Activated CD4-positive, alpha-beta T cell treated with anti-CD3 and anti-CD28 coated beads, Interleukin-2, Interleukin-6, amounts not matched to agents 100 ng/mL and 50 ng/mL, durations not matched to agents 16 hours and 8 hours (primary cell): Measurements from ENCODE around the gene GEN1.

ENCODE experiments used
- DNase-seq: peaks from one replicate; pipeline ENCODE4 v3.0.0-alpha.2; 2020

Gene GEN1

DNA sequence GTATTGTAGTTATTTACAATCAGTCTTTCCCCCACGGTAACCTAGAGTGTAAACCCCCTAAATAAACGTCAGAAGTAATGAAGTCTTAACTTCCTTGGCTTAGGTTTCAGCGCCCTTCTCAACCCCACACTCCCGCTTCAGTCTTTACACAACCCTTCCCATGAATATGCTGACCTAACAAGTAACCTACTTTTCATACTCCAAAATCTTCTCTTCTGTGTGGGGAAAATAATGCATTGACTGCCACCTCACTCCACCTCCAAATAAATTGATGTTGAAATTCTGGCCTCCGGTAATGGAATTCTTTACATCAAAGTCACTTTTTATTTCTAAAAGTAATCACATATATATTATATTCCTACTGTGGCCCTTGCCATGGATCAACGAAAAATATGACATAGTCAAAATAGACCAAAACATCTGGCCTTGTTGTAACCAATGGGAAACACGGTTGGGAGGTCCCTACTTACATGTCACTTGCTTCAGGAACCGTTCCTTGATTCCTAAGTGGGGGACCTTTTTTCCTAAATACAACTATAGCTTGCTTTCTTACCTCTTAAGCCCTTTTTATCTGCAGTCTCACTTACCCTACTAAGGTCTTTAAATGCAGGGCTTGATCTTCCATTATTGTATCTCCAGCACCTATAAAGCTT is 961 bp downstream of the GEN1 start:
- DNase-seq, result no peak

DNA sequence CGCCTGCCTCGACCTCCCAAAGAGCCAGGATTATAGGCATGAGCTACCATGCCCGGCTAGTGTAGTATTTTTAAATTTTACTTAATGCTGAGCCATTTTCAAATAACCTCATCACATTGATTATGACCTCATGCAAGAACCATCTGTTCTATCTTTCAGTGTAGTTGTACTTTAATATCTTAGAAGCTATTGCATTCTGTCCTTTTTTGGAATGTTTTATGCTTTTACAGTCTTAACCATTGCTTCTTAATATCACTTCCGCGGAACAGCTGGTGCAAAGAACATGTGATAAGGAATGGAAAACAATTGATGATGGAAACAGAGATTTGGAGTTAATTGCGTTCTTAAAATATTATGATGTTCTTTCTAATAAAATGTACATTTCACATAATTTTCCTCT is 2.7 kb downstream of the GEN1 start:
- no peak for DNase-seq

DNA sequence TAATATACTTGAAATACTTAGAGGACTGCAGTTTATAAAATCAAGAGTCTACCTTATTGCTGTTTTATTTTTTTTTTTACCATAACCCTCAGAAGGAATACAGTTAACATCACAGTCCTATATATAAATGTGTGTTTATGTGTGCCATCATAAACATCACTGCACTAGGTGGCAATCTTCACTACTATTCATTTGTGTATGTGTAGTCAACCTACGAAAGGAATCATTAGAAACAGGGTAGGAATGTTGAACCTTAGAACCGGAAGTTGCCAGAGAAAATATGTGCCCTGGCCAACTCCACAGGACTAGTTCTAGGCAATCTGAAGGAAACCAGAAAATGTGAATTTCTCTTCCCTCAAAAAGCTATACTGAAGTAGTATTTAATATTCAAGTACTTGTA is 3.4 kb downstream of the GEN1 start:
- no peak for DNase-seq

DNA sequence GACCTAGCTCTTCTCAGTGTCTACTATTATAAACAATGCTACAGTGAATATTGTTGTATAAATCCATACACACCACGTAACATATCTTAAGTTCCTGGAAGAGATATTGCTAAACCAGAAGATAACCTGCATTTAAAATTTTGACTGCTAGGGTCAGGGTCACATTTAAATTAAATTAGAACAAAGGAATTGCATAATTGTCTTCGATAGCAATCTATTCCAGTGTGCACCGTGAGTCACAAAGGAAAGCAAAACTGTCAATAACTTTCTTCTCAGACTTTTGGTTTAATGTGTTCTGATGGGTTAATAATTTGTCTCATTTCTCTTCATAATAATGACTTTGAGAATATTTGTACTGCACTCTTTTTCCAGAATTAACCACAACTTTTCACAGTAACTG is 4.2 kb downstream of the GEN1 start:
- DNase-seq, result no peak

DNA sequence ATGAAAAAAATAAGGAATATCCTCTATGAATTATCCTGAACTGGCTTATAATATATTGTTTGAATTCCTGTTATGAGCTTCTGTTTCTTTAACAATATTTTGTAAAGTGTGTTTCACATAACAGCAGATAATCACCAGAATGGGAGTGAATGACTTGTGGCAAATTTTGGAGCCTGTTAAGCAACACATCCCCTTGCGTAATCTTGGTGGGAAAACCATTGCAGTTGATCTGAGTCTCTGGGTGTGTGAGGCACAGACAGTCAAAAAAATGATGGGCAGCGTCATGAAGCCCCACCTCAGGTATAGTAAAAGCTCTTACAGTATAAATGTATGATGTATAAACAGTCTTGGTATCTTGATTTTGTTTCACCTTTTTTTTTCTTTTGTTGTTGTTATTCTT is 5.9 kb downstream of the GEN1 start:
- DNase-seq, result no peak

DNA sequence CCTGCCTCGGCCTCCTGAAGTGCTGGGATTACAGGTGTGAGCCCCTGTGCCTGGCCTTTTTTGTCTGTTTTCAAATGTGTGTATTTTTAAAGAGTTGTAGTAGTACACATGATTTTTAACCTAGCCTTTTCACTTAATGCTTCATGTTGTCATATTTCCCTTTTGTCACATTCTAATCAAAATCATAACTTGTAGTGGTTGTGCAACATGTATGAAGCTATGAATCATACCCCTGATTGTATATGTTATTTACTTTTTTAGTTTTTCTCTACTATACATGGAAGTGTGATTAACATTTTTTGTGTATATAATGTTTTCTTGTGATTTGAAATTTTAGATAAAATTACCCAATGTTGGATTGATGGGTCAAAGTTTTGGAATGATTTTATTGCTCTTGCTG is 8.5 kb downstream of the GEN1 start:
- no peak for DNase-seq

DNA sequence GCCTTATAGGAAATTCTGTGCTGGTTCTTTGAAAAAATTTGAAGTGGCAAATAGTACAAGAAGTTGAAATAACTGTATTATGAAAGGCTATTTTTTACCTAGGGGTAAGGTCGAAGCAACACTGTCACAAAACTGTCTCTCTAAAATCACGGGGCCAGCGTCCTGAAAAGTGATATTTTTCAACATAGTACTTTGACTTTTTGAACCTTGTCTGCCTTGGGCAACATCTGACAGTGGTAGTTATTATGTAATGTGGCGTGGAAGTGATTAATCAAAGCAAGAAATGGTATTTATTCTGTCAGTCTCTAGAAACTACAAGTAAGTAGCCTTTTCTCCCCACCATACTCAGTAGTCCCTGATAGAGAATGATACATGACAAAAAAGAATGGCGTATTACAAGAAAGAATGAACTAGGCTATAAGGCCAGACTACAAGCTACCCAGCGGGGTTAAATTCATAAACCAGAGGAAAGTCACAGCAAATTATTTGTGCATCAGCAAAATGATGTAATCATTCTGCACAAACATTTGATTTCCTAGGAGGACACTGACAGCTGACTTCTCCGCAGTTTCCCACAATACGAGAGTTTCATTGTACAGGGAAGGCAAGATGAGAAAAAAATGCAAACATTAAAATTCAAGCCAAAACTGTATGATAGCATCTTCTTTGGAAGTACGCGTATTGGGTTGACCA is 9.8 kb downstream of the GEN1 start:
- DNase-seq, result no peak

DNA sequence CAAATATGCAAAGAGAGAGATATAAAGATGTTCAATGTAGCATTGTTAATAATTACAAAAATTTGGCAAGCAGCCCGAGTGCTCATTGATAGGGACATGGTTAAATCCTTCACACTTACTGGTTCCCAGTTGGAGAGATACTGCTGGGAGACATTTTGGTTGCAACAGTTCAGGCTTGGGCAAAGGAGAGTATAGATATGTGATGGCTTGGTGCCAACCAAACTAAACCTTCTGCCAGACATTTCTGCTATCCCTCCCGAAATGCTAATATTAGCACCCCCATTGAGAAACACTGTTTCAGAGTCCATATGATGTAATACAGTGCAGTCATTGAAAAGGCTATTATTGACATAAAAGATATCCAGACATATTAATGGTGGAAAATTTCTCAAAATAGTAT is 11.5 kb downstream of the GEN1 start:
- no peak for DNase-seq

DNA sequence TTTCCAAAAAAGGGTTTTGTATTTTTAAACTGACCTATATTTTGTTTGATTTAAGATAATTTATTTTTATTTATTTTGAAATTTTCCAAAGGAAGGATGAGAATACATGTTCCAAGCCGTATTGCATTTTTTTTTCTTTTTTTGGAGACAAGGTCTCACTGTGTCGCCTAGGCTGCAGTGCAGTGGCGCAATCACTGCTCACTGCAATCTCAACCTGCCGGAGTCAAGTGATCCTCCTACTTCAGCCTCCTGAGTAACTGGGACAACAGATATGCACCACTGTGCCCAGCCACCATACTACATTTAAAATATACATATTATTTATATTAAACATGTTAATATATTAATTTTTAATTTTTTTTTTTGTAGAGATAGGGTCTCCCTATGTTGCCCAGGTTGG is 15.0 kb downstream of the GEN1 start:
- no peak for DNase-seq

DNA sequence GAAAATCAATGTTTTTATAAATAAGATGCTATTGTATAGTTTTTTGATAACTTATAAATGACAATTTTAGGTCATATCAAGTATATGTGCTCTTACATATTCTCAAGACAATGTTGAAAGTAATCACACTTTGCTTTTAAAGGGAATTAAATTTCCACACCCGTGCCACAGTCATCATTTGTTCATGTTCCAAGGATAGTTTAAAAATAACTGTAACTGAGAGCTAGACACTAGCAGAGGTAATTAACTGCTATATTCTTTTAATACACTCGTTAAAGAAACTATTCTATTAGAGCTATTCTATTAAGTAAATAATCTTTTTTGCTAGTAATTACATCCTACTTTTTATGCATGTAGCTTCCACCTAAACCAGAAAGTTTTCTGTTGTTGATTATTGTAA is 18.0 kb downstream of the GEN1 start:
- DNase-seq, result no peak

DNA sequence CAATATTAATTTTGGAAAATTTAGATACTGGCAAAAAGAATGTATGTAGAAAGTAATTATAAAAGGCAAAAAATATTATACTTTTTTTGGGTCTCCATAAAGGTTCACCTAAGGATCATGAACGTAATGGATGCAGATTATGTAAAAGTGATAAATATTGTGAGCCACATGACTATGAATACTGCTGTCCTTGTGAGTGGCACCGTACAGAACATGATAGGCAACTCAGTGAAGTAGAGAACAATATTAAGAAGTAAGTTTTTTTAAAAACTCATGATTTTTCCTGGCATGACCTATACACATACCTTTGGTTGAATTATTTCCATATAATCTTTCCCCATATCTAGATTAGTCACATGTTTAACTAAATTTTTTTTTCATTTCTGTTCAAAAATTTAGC is 18.6 kb downstream of the GEN1 start:
- DNase-seq, result no peak

DNA sequence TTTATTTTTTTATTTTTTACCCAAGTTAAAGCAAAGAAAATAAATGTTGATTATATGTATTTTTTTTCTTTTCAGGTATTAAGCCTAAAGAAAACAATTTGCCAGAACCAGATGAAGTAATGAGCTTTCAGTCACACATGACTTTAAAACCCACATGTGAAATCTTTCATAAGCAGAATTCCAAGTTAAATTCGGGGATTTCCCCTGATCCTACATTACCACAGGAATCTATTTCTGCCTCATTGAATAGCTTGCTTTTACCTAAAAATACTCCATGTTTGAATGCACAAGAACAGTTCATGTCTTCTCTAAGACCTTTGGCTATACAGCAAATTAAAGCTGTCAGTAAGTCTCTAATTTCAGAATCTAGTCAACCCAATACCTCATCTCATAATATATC is 26.6 kb downstream of the GEN1 start:
- no peak for DNase-seq

DNA sequence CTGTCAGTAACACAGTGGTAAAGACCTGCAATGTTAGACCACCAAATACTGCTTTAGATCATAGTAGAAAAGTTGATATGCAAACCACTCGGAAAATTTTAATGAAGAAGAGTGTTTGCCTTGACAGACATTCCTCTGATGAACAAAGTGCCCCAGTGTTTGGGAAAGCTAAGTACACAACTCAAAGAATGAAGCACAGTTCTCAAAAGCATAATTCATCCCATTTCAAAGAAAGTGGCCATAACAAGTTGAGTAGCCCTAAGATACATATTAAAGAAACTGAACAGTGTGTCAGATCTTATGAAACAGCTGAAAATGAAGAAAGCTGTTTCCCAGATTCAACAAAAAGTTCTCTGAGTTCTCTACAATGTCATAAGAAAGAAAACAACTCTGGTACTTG is 27.5 kb downstream of the GEN1 start:
- DNase-seq, result no peak

DNA sequence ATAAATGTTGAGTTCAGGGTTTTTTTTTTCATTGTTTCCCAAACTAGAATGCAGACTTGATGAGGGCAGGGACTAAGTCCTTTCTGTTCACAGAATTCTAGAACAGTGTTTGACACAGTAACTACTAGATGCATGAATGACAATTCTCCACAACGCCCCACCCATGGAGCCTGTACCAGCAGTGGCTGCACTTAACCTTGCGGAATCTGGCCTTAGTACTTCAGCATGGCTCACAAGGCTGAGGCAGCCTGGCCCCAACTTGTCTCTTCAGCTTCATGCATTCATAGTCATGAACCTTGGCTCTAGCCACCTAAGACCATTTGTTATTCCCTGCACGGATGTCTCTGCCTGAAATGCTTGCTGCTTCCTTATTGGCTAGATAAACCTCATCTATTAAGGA is 32.8 kb downstream of the GEN1 start:
- DNase-seq, result no peak

DNA sequence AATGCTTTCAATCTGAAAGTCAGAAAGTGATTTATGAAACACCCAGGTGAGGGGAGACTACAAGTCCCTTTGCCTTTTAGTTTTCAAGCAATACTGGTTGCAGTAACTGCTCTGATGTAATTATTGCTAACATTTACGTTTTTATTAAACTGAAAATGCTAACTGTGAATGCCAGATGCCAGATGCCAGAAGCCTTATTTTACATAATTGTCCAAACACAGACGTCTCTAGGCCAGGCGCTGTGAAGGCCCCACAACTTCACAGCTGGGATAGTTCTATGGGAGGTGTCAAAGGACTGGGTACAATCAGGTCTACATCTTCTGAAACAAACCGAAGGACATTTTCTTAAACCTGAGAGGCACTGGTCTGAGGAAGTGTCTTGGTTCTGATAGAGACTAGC is 34.8 kb downstream of the GEN1 start:
- DNase-seq, result no peak

DNA sequence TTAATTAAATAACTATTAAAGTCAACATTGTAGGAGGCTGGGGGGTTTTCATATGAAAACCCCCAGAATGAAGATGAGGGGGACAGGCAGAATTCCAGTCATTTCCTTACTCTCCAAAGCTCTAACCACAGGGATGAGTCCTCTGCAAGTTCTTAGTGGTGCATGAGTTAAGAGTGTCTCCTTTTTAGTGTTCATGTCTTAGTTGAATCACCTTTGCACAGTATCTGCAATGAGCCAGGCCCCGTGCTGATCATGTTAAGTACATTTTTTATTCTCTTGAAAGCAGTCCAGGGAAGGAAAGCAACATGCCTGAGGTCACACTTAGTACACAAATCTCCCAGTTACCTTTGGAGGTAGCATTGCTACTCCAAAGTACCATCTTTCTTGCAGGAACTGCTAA is 36.6 kb downstream of the GEN1 start:
- peak; percentile 41 for DNase-seq

DNA sequence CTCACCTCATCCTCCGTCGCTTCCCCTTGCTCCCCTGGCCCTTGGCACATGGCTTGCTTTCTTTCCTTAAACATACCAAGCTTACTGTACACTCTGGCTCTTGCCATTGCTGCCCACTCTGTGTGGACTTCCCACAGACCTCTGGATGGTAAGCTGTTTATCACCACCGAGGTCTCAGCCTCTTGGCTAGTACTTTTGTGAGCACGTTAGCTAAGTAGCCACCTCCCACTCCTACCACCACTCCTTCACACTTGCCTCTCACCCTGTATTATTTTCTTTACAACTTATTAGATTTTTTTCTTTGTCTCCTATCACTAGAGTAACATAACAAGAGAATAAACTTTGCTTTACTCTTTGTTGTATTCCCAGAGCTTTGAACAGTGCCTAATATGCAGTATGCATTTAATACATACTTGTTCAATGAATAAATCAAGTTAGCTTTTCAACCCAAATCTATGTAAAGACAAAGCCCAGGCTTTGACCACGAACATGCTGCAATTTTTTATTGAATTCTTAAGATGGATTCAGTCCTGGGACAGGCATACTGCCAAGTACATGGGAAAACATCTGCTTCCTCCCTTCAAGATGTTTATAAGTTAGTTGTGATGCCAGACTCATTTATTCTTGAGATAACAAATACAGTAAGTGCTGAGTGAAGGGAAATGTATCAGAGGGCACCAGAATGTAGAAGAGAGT is 37.3 kb downstream of the GEN1 start:
- no peak for DNase-seq

DNA sequence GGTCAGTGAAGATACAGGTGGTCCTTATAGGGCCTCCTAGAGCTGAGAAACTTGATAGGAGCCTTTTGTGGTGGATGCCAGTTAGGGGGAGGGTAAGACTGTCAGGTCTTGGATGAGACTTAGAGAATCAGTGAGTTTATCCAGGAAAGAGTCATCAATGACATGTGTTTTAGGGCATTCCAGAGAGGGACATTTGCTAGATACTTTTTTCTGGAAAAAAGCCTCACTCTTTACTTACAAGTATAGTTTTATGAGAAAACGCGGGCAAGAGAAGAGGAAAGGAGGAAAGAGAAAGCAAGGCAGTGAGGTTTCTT is 37.8 kb downstream of the GEN1 start:
- DNase-seq, result no peak

DNA sequence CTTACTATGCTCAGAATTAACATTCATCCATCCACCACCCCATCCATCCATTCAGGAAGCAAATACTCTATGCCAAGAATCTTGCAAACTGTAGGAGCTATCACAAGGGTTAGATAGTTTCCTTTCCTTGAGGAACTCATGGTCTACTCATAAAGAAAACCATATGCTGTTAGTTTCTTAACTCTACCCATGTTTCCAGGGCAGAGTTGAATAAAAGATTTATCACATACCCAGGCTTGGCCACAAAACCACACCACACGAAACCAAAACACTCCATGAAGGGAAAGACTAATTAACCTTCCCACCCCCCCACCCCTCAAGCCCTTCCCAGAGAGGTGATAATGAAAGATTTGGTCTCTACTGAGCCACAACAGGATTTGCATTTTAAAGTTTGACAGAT is 38.6 kb downstream of the GEN1 start:
- peak; percentile 53 for DNase-seq

DNA sequence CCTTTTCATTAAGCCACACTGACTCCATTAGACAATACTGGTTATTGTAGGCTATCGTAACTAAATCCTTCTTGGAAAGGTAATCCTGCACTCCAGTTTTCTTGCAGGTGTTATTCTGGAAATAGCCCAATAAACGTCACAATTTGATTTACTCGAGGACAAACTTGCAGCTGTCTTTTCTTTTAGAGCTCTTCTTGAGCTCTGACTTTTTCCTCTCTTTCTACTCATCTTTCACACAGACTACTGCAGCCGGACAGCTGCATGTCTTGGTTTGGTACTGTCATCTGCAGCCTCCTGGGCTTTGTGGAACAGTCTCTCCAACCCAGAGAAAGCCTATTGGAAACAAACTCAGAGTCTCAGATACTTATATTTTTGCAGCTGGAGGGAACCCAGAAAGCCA is 39.4 kb downstream of the GEN1 start:
- DNase-seq, result no peak

DNA sequence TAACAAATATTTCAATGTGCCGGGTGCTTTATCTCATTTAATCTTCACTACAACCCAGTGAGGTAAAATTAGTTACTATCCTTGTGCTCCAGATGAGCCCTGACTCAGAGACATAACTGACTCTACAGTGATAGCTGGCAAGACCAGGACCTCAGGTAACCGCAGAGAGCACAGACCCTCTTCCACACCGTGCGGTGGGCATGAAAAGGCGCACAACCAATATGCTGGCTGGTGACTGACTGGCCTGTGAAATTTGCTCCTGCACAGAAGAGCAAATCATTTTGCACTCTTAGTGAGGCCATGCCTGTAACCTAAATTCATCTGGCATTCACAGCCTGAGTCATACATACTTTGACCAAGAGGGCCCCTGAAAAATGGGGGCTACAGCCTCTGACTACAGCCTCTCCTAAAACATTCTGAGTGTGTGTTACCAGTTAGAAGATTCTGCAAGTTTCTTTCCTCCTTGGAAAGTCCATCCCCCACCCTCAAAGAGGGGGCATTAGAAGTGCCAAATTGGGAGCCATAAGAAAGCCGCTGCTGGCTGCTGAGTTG is 39.9 kb downstream of the GEN1 start:
- DNase-seq, result peak; percentile 23

DNA sequence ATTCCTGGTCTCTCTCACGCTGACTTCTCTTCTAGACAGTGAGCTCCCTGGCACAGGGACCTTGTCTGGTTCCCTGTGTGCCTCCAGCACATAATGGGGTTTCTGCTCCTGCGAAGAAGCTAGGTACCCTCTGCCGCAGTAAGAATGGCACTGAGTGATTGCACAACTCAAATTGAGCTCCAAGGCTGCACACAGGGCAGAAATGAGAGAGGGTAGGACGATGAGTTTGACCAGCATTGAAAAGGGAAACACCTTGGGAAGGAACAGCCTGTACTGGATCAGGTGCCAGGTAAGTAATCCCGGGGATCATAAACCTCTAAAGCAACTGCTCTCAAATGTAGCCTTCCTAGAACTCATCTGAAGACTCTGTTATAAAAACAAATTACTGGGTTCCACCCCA is 41.4 kb downstream of the GEN1 start:
- DNase-seq, result no peak

DNA sequence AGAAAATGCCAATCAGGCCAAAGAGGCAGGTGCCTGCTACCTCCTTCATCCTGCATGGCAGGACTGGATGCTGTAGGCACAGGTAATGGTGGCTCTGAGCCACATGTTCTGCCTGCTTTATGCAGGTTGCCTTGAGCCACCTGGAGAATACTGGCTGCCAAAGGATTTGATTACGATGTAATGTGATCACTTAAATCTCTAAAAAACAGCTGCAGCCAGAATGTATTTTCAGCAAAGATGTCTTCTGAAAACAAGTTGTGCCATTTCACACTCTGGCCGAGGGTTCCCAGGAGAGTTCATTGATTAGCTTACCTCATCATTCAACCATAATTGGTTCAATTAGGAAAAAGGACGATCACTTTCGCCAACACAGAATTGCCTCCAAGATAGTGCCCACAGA is 44.4 kb downstream of the GEN1 start:
- no peak for DNase-seq

DNA sequence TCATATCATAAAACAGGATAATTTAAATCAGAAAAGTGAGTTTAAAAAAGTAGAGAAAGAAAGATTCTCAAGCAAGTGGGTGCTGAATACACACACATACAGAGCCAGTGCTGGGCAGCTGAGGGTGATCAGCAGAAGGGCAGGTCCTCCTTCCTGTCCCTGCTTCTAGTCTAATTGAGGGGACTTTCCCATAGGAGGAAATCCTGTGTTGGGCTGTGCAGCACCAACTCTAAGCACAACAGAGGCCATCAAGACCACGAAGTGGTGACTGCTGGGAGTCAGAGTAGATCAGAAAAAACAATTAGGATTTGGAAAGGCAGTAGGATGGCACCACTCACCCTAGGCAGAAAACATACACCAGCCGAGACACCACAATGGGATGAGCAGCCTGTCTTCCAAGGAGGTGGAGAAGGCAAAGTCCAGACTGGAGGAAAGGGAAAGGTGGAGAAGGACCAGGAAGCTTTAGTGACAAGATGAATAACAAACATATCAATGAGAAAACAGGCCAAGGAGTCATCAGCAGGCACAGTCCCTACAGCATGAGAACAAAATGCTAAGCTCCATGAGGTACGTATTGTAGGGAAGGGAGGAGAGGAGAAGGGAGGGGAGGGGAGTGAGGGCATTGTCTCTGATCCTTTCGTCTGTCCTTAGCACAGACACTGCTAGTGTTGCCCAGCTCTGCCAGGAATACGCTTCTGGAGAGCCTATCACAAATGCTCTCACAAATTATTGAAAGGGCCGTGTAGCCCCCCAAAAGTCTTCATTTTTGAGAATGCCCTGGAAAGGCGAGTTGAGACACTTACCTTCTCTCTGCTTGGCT is 45.6 kb downstream of the GEN1 start:
- DNase-seq, result no peak
